C4-2B (cell line): ENCODE results near the gene TAP1.

Experiments
- ZFX ChIP-seq: fragments of 450-650 bp; IDR thresholded peaks from 2 replicates; pipeline ENCODE4 v1.6.1; 2017
- TF ChIP-seq, protein P1 (sequence below): fragments of 450-650 bp; conservative IDR thresholded peaks from 2 replicates; pipeline ENCODE4 v1.5.1; 2017; ENCODE audit warnings: mild to moderate bottlenecking

DNA sequence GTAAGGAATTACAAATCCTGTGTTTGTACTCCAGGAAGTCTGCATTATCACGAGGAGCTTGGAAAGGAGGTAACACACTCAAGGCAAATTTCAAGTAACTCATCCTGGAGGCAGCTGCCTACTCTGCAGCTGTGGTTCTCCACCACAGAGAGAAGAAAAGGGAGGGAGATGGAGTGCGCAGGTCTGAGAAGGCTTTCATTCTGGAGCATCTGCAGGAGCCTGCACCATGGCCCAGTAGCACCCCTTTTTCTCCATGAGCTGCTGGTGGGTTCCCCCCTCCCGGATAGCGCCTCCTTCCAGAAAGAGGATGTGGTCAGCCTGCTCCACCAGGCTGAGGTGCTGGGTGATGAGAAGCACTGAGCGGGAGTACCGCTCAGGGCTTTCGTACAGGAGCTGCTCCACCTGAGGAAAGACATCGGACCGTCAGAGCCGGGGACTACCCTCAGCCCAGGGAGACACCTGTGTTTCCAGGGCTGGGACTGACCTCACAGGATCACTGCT, 8.1 kb downstream of the TAP1 start:
- TF ChIP-seq, protein P1, sequence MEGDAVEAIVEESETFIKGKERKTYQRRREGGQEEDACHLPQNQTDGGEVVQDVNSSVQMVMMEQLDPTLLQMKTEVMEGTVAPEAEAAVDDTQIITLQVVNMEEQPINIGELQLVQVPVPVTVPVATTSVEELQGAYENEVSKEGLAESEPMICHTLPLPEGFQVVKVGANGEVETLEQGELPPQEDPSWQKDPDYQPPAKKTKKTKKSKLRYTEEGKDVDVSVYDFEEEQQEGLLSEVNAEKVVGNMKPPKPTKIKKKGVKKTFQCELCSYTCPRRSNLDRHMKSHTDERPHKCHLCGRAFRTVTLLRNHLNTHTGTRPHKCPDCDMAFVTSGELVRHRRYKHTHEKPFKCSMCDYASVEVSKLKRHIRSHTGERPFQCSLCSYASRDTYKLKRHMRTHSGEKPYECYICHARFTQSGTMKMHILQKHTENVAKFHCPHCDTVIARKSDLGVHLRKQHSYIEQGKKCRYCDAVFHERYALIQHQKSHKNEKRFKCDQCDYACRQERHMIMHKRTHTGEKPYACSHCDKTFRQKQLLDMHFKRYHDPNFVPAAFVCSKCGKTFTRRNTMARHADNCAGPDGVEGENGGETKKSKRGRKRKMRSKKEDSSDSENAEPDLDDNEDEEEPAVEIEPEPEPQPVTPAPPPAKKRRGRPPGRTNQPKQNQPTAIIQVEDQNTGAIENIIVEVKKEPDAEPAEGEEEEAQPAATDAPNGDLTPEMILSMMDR, result no peak
- no peak for TF ChIP-seq ZFX
